NCI-H1694 treated with DMSO at 0.1 percent for 48 hours (cell line): ENCODE measurements around the gene AGRN.
"Not testable (repeated sequence)": the region's sequence is repeated elsewhere in the genome, so short reads cannot be mapped to it uniquely, and the experiment has no call there.

Experiments used
- DNase-seq: peaks from one replicate; lab custom pipeline; 2025; lab: John Stamatoyannopoulos, UW

The AGRN gene

GRCh38 chr1:1020000-1020404 lies at the start of gene AGRN:
Gene AGRN (plus strand): TSS chr1:1020120. CDS start chr1:1020173, 53 bp downstream.
- no peak for DNase-seq

- DNase-seq, result no peak
Measured at GRCh38 chr1:970242-970972, 49.5 kb upstream of the AGRN start.

GRCh38 chr1:970973-971730 lies 48.8 kb upstream of the AGRN start:
- no peak for DNase-seq

GRCh38 chr1:971751-972506 lies 48.0 kb upstream of the AGRN start:
- no peak for DNase-seq

GRCh38 chr1:972726-973458 lies 47.0 kb upstream of the AGRN start:
- DNase-seq, result no peak

- no peak for DNase-seq
Measured at GRCh38 chr1:973459-974292, 46.2 kb upstream of the AGRN start.

- DNase-seq, result no peak
Measured at GRCh38 chr1:974293-974640, 45.7 kb upstream of the AGRN start.

- DNase-seq, result no peak
Measured at GRCh38 chr1:974687-975328, 45.1 kb upstream of the AGRN start.

GRCh38 chr1:975365-975764 lies 44.6 kb upstream of the AGRN start:
- no peak for DNase-seq

GRCh38 chr1:975896-976683 lies 43.8 kb upstream of the AGRN start:
- DNase-seq, result no peak

- DNase-seq, result not testable (repeated sequence)
Measured at GRCh38 chr1:976791-977190, 43.1 kb upstream of the AGRN start.

- no peak for DNase-seq
Measured at GRCh38 chr1:978069-978834, 41.7 kb upstream of the AGRN start.

- no peak for DNase-seq
Measured at GRCh38 chr1:978835-979743, 40.8 kb upstream of the AGRN start.

- DNase-seq, result no peak
Measured at GRCh38 chr1:979744-980072, 40.2 kb upstream of the AGRN start.

- DNase-seq, result no peak
Measured at GRCh38 chr1:980137-980571, 39.8 kb upstream of the AGRN start.

GRCh38 chr1:980602-981395 lies 39.1 kb upstream of the AGRN start:
- DNase-seq, result no peak

GRCh38 chr1:981491-981954 lies 38.4 kb upstream of the AGRN start:
- DNase-seq, result no peak
